Activated effector memory CD4-positive, alpha-beta T cell treated with Interleukin-2 at 50 U/mL for 16 hours (primary cell): ENCODE results near the gene ZGLP1.
A peak's percentile ranks its signal among the peaks of the same experiment; 100 is the strongest.
"Not testable (repeated sequence)": the region's sequence is repeated elsewhere in the genome, so short reads cannot be mapped to it uniquely, and the experiment has no call there.

Experiments
- DNase-seq: peaks from one replicate; pipeline ENCODE4 v3.0.0-alpha.2; 2020

The ZGLP1 gene

GRCh38 chr19:10309423-10309822, at the start of gene ZGLP1:
ZGLP1 (minus strand) TSS chr19:10309815.
- no peak for DNase-seq

GRCh38 chr19:10356431-10356830, 46.8 kb upstream of the ZGLP1 start:
- DNase-seq: no peak

- DNase-seq: no peak
Measured at GRCh38 chr19:10353793-10354391, 44.3 kb upstream of the ZGLP1 start.

- DNase-seq: no peak
Measured at GRCh38 chr19:10352764-10353671, 43.4 kb upstream of the ZGLP1 start.

DNA sequence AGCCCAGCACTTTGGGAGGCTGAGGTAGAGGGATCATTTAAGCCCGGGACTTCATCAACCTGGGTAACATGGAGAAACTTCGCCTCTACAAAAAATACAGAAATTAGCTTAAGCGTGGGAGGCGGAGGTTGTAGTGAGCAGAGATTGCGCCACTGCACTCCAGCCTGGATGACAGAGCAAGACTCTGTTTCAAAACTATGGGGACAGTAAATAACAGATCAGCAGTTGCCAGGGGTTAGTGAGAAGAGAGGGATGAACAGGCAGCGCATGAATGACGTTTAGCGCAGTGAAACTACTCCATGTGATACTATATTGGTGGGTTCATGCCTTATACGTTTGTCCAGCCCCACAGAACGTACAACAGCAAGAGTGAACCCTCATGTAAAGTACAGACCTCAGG, 36.9 kb upstream of the ZGLP1 start:
- DNase-seq: no peak

GRCh38 chr19:10344780-10345179, 35.2 kb upstream of the ZGLP1 start:
- no peak for DNase-seq

DNA sequence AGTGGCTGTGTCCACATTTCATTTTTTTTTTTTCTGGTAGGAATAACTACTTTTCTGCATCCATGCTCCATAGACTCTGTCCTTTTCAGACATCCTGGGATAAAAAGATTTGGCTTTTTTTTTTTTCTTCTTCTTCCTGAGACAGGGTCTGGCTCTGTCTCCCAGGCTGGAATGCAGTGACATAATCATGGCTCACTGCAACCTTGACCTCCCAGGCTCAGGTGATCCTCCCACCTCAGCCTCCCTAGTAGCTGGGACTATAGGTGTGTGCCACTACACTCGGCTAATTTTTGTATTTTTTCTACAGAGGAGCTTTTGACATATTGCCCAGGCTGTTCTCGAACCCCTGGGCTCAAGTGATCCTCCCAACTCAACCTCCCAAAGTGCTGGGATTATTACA, 33.9 kb upstream of the ZGLP1 start:
- no peak for DNase-seq

- no peak for DNase-seq
Measured at GRCh38 chr19:10339977-10340376, 30.4 kb upstream of the ZGLP1 start.

- DNase-seq: peak; percentile 57
Measured at GRCh38 chr19:10339380-10339960, 29.9 kb upstream of the ZGLP1 start, which contains the start of gene ICAM3. ICAM3 (minus strand) TSS chr19:10339624; CDS start chr19:10339614, 10 bp downstream.

GRCh38 chr19:10338940-10339339, 29.3 kb upstream of the ZGLP1 start:
- DNase-seq: no peak

DNA sequence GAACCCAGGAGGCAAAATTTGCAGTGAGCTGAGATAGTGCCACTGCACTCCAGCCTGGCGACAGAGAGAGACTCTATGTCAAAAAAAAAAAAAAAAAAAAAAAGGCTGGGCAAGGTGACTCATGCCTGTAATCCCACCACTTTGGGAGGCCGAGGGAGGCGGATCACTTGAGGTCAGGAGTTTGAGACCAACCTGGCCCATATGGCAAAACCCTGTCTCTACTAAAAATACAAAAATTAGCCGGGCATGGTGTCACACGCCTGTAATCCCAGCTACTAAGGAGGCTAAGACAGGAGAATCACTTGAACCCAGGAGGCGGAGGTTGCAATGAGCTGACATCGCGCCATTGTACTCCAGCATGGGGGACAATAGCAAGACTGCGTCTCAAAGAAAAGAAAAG, 27.1 kb upstream of the ZGLP1 start:
- DNase-seq: not testable (repeated sequence)

DNA sequence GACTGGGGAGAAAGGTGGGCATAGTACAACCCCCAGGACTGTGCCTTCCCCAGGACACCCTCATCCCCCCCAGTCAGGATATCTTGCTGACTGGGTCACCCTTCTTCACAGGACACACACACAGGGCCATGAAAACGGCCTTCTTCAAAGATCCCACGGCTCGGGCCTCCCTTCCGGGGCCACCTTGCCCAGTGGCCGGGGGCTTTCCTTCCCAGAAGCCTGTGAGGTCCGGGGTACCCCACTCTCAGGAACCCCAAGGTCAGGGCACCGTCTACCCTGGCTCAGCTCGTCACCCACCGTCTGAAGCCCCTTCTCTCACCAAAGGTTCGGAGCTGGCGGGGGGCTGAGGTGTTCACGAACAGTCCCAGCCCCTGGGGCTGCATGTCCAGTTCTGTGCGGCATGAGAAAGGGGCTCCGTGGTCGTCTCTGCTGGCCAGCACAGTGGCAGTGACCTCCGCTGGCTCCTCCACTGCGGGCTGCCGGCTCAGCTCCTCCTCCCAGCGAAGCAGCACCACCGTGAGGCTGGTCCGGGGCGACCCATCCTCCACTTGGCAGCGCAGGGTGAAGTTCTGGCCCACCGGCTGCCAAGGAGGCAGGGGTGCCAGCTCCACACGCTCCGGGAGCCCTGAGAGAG, 25.9 kb upstream of the ZGLP1 start:
- no peak for DNase-seq

- no peak for DNase-seq
Measured at GRCh38 chr19:10334588-10335351, 25.2 kb upstream of the ZGLP1 start.

- DNase-seq: no peak
Measured at GRCh38 chr19:10333758-10334587, 24.4 kb upstream of the ZGLP1 start.

- peak; percentile 97 for DNase-seq
Measured at GRCh38 chr19:10332965-10333757, 23.5 kb upstream of the ZGLP1 start, which contains the start of gene RAVER1. RAVER1 (minus strand) TSS chr19:10333529; CDS start chr19:10333507, 22 bp downstream.

- no peak for DNase-seq
Measured at GRCh38 chr19:10332158-10332964, 22.7 kb upstream of the ZGLP1 start.

GRCh38 chr19:10329555-10329954, 19.9 kb upstream of the ZGLP1 start:
- DNase-seq: no peak

DNA sequence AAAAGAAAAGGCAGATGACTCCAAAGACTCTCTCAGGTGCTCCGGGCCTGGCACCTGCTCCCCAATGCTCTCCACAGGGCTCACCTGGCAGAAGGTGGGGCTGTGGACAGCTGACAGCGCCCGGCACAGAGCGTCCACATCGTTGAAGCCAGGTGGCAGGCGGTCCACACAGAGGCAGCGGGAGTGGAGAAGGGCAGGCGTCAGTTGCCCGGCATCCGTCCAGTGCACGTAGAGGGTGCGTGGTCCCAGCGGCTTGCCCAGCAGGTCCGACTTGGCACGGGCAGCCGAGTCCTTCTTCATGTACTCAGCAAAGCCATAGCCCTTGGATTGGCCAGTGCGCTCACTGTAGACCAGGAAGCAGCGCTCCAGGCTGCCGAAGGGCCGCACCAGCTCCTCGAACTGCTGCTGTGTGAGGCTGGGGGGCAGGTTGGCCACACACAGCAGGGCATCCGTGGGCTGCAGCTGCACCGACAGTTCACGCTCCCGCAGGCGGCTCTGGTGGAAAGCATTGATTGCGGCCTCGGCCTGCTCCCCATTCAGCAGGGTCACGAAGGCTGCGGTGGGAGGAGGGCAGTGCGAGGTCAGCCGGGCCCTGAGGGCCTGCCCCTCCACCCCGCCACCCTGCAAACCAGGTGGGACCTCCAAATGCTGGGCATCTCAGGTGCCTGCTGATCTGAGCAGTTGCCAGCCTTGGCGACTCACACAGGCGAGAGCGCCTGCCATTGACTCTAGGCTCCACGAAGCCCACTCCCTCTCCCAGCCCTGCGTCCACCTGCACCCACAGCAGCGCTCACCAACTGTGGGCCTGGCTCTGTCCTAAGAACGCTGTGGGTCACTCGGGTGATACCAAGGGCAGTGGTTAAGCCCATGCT, 19.2 kb upstream of the ZGLP1 start:
- no peak for DNase-seq

GRCh38 chr19:10327793-10328192, 18.2 kb upstream of the ZGLP1 start:
- DNase-seq: no peak
